CD4-positive, alpha-beta T cell treated with Interleukin-10 for 1 hour (primary cell): ENCODE results near the gene SLC22A13.
"Not testable (repeated sequence)": the region's sequence is repeated elsewhere in the genome, so short reads cannot be mapped to it uniquely, and the experiment has no call there.

Source experiments
- DNase-seq: peaks from one replicate; pipeline ENCODE4 v3.0.0-alpha.2; 2020

SLC22A13 gene

GRCh38 chr3:38265604-38266307 is at the start of gene SLC22A13:
Gene SLC22A13, plus strand, starts transcription at chr3:38265812. Its CDS starts 49 bp downstream, at chr3:38265861.
- no peak for DNase-seq

GRCh38 chr3:38219609-38220197 is 45.9 kb upstream of the SLC22A13 start:
- no peak for DNase-seq

GRCh38 chr3:38221005-38221404 is 44.6 kb upstream of the SLC22A13 start:
- no peak for DNase-seq

- no peak for DNase-seq
Observed at GRCh38 chr3:38222032-38222634, 43.5 kb upstream of the SLC22A13 start.

- DNase-seq: no peak
Observed at GRCh38 chr3:38224357-38224756, 41.3 kb upstream of the SLC22A13 start.

GRCh38 chr3:38226273-38226672 is 39.3 kb upstream of the SLC22A13 start:
- no peak for DNase-seq

- DNase-seq: no peak
Observed at GRCh38 chr3:38227989-38228388, 37.6 kb upstream of the SLC22A13 start.

- no peak for DNase-seq
Observed at GRCh38 chr3:38229036-38229435, 36.6 kb upstream of the SLC22A13 start.

GRCh38 chr3:38232701-38233100 is 32.9 kb upstream of the SLC22A13 start:
- no peak for DNase-seq

GRCh38 chr3:38235466-38235865 is 30.1 kb upstream of the SLC22A13 start:
- DNase-seq: no peak

GRCh38 chr3:38238416-38239008 is 27.1 kb upstream of the SLC22A13 start:
- no peak for DNase-seq

GRCh38 chr3:38242812-38243211 is 22.8 kb upstream of the SLC22A13 start:
- DNase-seq: not testable (repeated sequence)

GRCh38 chr3:38245930-38246329 is 19.7 kb upstream of the SLC22A13 start:
- DNase-seq: no peak

GRCh38 chr3:38247366-38248035 is 18.1 kb upstream of the SLC22A13 start:
- no peak for DNase-seq

GRCh38 chr3:38250198-38250597 is 15.4 kb upstream of the SLC22A13 start:
- DNase-seq: no peak

- DNase-seq: no peak
Observed at GRCh38 chr3:38251197-38251596, 14.4 kb upstream of the SLC22A13 start.

- DNase-seq: no peak
Observed at GRCh38 chr3:38253704-38254103, 11.9 kb upstream of the SLC22A13 start.

- DNase-seq: no peak
Observed at GRCh38 chr3:38254872-38255271, 10.7 kb upstream of the SLC22A13 start.

- no peak for DNase-seq
Observed at GRCh38 chr3:38255627-38256026, 10.0 kb upstream of the SLC22A13 start.

- peak; percentile 0 for DNase-seq
Observed at GRCh38 chr3:38257583-38257982, 8.0 kb upstream of the SLC22A13 start.

GRCh38 chr3:38260474-38260873 is 5.1 kb upstream of the SLC22A13 start:
- DNase-seq: no peak

- DNase-seq: no peak
Observed at GRCh38 chr3:38264353-38264771, 1.2 kb upstream of the SLC22A13 start.

GRCh38 chr3:38264779-38265178 is 833 bp upstream of the SLC22A13 start:
- no peak for DNase-seq
